ENCODE data around the gene CMKLR1. TPM values are rescaled to one million over a fixed set of nuclear protein-coding genes. Genes with fewer than 3 reads are reported as not detected.

Gene CMKLR1
- total and polyA plus RNA-seq, 2 donors (not counting 3 experiments of a cell fraction or from before 2014, with no cell fraction given), result 0.61 TPM; not detected in 1

- Histone ChIP-seq H3K36me3 (ENCODE audit: control insufficient read depth in 2 of 2, extremely low read depth in 1 of 2, insufficient read depth in 2 of 2, low read length in 2 of 2) (no peaks in the 10 kb centered on the region), H2AFZ (ENCODE audit: low read depth, low read length) (no peak overlapping the region), H3K27ac (ENCODE audit: insufficient read depth, low read depth, low read length) (peak overlapping the region; percentile 79), H3K4me3 (replicated peaks in 1 of 3; ENCODE audit: insufficient read depth in 1 of 3, low read depth in 1 of 3, low read length in 3 of 3) (no peak overlapping the region), H3K9me3 (replicated peaks; ENCODE audit: control insufficient read depth, insufficient read depth, low read length) (no peaks in the 10 kb centered on the region), H3K27me3 (ENCODE audit: control insufficient read depth in 2 of 2, insufficient read depth in 2 of 2, low read length in 2 of 2) (no peaks in the 10 kb centered on the region), H4K20me1 (replicated peaks; ENCODE audit: control insufficient read depth, extremely low read depth, insufficient read depth, low read length) (no peaks in the 10 kb centered on the region), H3K4me1 (ENCODE audit: control insufficient read depth, extremely low read depth, insufficient read depth, low read length) (peaks cover 39% of the 10 kb centered on the region), H3K9ac (replicated peaks; ENCODE audit: extremely low read depth, insufficient read depth, low read length) (no peak overlapping the region), H3K79me2 (ENCODE audit: control insufficient read depth, insufficient read depth, low read length) (no peaks in the 10 kb centered on the region), H3K9me1 (replicated peaks; ENCODE audit: control insufficient read depth, extremely low read depth, insufficient read depth, low read length) (no peaks in the 10 kb centered on the region), H3K4me2 (ENCODE audit: insufficient read depth, low read length) (no peak overlapping the region)
- BruUV-seq (replicated peaks), result no TSS peak
- dilution Hi-C loops (cut with MboI; ENCODE audit: extremely low pct_ligation_motif_present, low sequenced_read_pairs), result no loop called here
- ChIA-PET CTCF (no interaction called here), POLR2A (no interaction called here)
- TF ChIP-seq FOS (IDR thresholded peaks at IDR 0.05; ENCODE audit: borderline replicate concordance, insufficient read depth, low read length) (no peak), JUN (IDR thresholded peaks at IDR 0.05; ENCODE audit: borderline replicate concordance, insufficient read depth, insufficient read length, low read depth) (no peak), GATA2 (IDR thresholded peaks at IDR 0.05; ENCODE audit: insufficient read depth, insufficient read length, low read depth, low read length) (no peak), EZH2 (IDR thresholded peaks at IDR 0.05; ENCODE audit: borderline replicate concordance, low read depth, low read length, severe bottlenecking) (no peak), POLR2AphosphoS5 (IDR thresholded peaks at IDR 0.05; ENCODE audit: insufficient read depth, low read depth, low read length) (no peak), MYC (IDR thresholded peaks at IDR 0.05; ENCODE audit: low read depth, low read length) (no peak), POLR2A (IDR thresholded peaks at IDR 0.05; ENCODE audit: low read depth, low read length) (no peak)
- TF ChIP-seq, protein P1, sequence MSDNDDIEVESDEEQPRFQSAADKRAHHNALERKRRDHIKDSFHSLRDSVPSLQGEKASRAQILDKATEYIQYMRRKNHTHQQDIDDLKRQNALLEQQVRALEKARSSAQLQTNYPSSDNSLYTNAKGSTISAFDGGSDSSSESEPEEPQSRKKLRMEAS (IDR thresholded peaks at IDR 0.05; ENCODE audit: insufficient read depth, insufficient read length), result no peak
- TF ChIP-seq, protein P2, sequence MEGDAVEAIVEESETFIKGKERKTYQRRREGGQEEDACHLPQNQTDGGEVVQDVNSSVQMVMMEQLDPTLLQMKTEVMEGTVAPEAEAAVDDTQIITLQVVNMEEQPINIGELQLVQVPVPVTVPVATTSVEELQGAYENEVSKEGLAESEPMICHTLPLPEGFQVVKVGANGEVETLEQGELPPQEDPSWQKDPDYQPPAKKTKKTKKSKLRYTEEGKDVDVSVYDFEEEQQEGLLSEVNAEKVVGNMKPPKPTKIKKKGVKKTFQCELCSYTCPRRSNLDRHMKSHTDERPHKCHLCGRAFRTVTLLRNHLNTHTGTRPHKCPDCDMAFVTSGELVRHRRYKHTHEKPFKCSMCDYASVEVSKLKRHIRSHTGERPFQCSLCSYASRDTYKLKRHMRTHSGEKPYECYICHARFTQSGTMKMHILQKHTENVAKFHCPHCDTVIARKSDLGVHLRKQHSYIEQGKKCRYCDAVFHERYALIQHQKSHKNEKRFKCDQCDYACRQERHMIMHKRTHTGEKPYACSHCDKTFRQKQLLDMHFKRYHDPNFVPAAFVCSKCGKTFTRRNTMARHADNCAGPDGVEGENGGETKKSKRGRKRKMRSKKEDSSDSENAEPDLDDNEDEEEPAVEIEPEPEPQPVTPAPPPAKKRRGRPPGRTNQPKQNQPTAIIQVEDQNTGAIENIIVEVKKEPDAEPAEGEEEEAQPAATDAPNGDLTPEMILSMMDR (IDR thresholded peaks at IDR 0.05; ENCODE audit: extremely low read depth in 1 of 2, insufficient read depth in 1 of 2, low read depth in 1 of 2, low read length in 2 of 2), result no peak
- intact Hi-C loops (cut with micrococcal nuclease), result loop anchor here (1.0 to 5.0 kb wide), 4 partner anchors 7 to 208 kb away; no protein-coding TSS in a partner anchor
- DNase-seq (ENCODE audit: low read depth, low spot score), result no peak
- peak; percentile 42 for FAIRE-seq
Observed at GRCh38 chr12:108304633-108305032, 34.5 kb downstream of the CMKLR1 start.
